Measurements from ENCODE around the gene LPP.

Gene LPP

GRCh38 chr3:188605231-188605630 lies 451.3 kb downstream of the LPP start:
- Histone ChIP-seq H3F3A (ENCODE audit: insufficient read depth, low read length) (no peaks in the 10 kb centered on the region), H3K9me2 (ENCODE audit: low read depth, low read length) (no peaks in the 10 kb centered on the region)

GRCh38 chr3:188605905-188606304 lies 451.9 kb downstream of the LPP start:
- no peak overlapping the region for H3K27ac ChIP-seq (ENCODE audit: low read depth, low read length, poor library complexity, severe bottlenecking)
- no peak overlapping the region for H3K4me3 ChIP-seq (ENCODE audit: low read depth, low read length, poor library complexity, severe bottlenecking)
- no peaks in the 10 kb centered on the region for H3K79me2 ChIP-seq (ENCODE audit: insufficient read depth, low read length)
- H3K27me3 ChIP-seq (ENCODE audit: insufficient read depth, low read length): no peaks in the 10 kb centered on the region
- H3K9ac ChIP-seq (ENCODE audit: low read length): no peak overlapping the region
- H2AFZ ChIP-seq (ENCODE audit: low read length): no peak overlapping the region
- H3K9me2 ChIP-seq (ENCODE audit: low read depth, low read length): no peaks in the 10 kb centered on the region
- H3K4me2 ChIP-seq (ENCODE audit: low read length): no peak overlapping the region
- H4K20me1 ChIP-seq (ENCODE audit: insufficient read depth, low read length): no peaks in the 10 kb centered on the region
- H3K36me3 ChIP-seq (ENCODE audit: insufficient read depth, low read length): peaks cover 9% of the 10 kb centered on the region
- H3K4me1 ChIP-seq (ENCODE audit: insufficient read depth, low read length, severe bottlenecking): peaks cover 12% of the 10 kb centered on the region
- H3F3A ChIP-seq (ENCODE audit: insufficient read depth, low read length): no peaks in the 10 kb centered on the region
- peaks cover 9% of the 10 kb centered on the region for H3K9me3 ChIP-seq (ENCODE audit: low read length)
- TF ChIP-seq, protein P1, sequence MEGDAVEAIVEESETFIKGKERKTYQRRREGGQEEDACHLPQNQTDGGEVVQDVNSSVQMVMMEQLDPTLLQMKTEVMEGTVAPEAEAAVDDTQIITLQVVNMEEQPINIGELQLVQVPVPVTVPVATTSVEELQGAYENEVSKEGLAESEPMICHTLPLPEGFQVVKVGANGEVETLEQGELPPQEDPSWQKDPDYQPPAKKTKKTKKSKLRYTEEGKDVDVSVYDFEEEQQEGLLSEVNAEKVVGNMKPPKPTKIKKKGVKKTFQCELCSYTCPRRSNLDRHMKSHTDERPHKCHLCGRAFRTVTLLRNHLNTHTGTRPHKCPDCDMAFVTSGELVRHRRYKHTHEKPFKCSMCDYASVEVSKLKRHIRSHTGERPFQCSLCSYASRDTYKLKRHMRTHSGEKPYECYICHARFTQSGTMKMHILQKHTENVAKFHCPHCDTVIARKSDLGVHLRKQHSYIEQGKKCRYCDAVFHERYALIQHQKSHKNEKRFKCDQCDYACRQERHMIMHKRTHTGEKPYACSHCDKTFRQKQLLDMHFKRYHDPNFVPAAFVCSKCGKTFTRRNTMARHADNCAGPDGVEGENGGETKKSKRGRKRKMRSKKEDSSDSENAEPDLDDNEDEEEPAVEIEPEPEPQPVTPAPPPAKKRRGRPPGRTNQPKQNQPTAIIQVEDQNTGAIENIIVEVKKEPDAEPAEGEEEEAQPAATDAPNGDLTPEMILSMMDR (IDR thresholded peaks at IDR 0.05; ENCODE audit: low read length): no peak
- no peak for TF ChIP-seq EZH2 (IDR thresholded peaks at IDR 0.05; ENCODE audit: borderline replicate concordance, low read length)

More at GRCh38 chr3:188605231-188605630, 451.3 kb downstream of the LPP start:
- Histone ChIP-seq H3K36me3 (ENCODE audit: insufficient read depth, low read length) (peaks cover 9% of the 10 kb centered on the region), H2AFZ (ENCODE audit: low read length) (no peak overlapping the region), H3K27me3 (ENCODE audit: insufficient read depth, low read length) (no peaks in the 10 kb centered on the region), H4K20me1 (ENCODE audit: insufficient read depth, low read length) (no peaks in the 10 kb centered on the region), H3K79me2 (ENCODE audit: insufficient read depth, low read length) (no peaks in the 10 kb centered on the region), H3K9me3 (ENCODE audit: low read length) (peaks cover 9% of the 10 kb centered on the region), H3K9ac (ENCODE audit: low read length) (no peak overlapping the region), H3K27ac (ENCODE audit: low read depth, low read length, poor library complexity, severe bottlenecking) (no peak overlapping the region), H3K4me1 (ENCODE audit: insufficient read depth, low read length, severe bottlenecking) (peaks cover 12% of the 10 kb centered on the region), H3K4me3 (ENCODE audit: low read depth, low read length, poor library complexity, severe bottlenecking) (no peak overlapping the region), H3K4me2 (ENCODE audit: low read length) (no peak overlapping the region)
- TF ChIP-seq, protein P1 (IDR thresholded peaks at IDR 0.05; ENCODE audit: low read length): no peak
- TF ChIP-seq EZH2 (IDR thresholded peaks at IDR 0.05; ENCODE audit: borderline replicate concordance, low read length): no peak

DNA sequence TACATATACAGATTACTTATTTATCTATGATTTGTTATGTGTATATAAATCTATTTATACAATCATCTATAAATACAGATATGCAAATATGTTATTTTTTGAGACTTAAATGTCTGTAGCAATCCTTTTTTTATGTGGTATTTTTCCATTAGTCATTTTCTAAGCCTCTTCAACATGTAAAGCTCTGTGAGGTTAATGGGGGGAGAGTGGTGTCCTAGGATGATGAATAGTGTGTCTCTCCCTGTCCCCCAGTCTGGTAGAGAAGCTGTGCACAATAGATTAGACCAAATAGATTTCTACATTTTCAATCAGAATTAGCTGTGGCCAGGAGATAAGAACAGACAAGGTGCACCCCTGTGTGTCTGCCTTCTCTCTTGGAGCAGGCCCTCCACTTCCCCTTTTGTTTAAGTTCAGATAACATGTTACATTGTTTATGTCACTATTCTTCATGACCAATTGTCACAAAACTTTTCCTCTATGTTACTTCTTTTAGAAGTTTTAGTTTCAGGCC lies 453.9 kb downstream of the LPP start:
- peaks cover 9% of the 10 kb centered on the region for H3K9me3 ChIP-seq (ENCODE audit: low read length)
- no peak overlapping the region for H3K4me2 ChIP-seq (ENCODE audit: low read length)
- H2AFZ ChIP-seq (ENCODE audit: low read length): no peak overlapping the region
- H3K4me1 ChIP-seq (ENCODE audit: insufficient read depth, low read length, severe bottlenecking): peaks cover 12% of the 10 kb centered on the region
- H4K20me1 ChIP-seq (ENCODE audit: insufficient read depth, low read length): no peaks in the 10 kb centered on the region
- H3K27me3 ChIP-seq (ENCODE audit: insufficient read depth, low read length): no peaks in the 10 kb centered on the region
- H3K9me2 ChIP-seq (ENCODE audit: low read depth, low read length): no peaks in the 10 kb centered on the region
- no peak overlapping the region for H3K4me3 ChIP-seq (ENCODE audit: low read depth, low read length, poor library complexity, severe bottlenecking)
- H3F3A ChIP-seq (ENCODE audit: insufficient read depth, low read length): no peaks in the 10 kb centered on the region
- H3K79me2 ChIP-seq (ENCODE audit: insufficient read depth, low read length): no peaks in the 10 kb centered on the region
- TF ChIP-seq EZH2 (IDR thresholded peaks at IDR 0.05; ENCODE audit: borderline replicate concordance, low read length): no peak
- TF ChIP-seq, protein P1 (IDR thresholded peaks at IDR 0.05; ENCODE audit: low read length): no peak
- H3K9ac ChIP-seq (ENCODE audit: low read length): no peak overlapping the region
- peaks cover 9% of the 10 kb centered on the region for H3K36me3 ChIP-seq (ENCODE audit: insufficient read depth, low read length)
- no peak overlapping the region for H3K27ac ChIP-seq (ENCODE audit: low read depth, low read length, poor library complexity, severe bottlenecking)
